ENCODE results near the gene PHLDB3.

DNA sequence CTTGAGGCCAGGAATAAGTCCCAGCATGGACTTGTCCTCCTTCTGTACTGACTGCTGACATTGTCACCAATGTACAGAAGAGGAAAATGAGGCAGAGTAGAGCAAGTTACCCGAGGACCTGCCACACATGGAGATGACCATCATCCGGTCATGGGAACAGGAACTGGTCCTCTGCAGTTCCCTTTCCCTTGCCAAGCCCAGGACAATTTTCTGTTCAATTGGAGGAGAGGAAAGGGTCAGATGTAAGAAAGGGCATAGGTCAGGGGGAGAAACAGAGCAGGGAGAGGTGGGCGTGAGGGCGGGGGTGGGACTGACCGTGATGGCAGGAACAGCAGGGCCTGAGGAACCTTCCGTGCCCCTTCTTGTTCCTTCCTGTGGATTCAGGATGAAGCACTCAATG, 18.6 kb downstream of the PHLDB3 start:
- no peak for TF ChIP-seq CTCF (IDR thresholded peaks at IDR 0.05; ENCODE audit: low read depth, low read length, poor library complexity, severe bottlenecking)
- TF ChIP-seq EZH2phosphoT487 (IDR thresholded peaks at IDR 0.05; ENCODE audit: borderline replicate concordance, low read length): no peak

Measured in DOHH2 (cell line).